Measurements from ENCODE around the gene TOP2B.

DNA sequence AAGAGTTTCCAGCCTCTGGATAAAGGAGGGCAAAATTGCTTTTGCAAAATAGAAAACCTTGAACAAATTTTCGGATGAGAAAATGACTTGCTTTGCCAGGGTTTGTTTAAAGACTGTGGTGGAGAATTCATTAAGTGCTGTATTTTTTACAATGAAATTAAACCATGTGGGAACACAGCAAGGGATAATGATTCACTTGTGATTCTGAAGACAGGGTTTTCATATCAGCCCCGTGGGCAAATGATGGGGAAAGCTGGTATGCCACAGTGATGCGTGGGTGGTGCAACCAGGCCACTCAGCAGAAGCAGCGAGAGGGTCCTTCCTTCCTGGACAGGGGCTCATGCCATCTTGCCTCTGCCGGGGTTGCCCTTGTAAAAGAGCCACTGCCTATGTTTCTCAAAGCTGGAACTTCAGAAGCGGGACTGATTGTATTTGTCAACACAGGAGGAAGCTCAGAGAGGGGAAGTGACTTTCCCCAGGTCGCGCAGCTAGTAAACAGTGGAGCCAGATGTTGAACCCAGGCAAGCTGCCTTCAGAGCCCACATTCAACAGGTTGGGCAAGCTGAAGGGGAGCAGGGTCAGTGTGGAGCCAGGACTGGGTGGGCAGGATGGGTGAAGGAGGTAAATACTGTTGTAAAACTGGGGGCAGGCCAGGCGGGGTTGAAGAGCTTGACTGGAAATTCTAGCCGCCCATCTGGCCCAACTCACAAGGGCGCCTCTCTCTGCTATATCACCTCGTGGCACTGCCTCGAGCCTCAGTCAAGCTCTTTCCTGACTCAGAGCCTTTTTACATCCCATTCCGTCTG, 79.1 kb downstream of the TOP2B start:
- TF ChIP-seq, protein P1, sequence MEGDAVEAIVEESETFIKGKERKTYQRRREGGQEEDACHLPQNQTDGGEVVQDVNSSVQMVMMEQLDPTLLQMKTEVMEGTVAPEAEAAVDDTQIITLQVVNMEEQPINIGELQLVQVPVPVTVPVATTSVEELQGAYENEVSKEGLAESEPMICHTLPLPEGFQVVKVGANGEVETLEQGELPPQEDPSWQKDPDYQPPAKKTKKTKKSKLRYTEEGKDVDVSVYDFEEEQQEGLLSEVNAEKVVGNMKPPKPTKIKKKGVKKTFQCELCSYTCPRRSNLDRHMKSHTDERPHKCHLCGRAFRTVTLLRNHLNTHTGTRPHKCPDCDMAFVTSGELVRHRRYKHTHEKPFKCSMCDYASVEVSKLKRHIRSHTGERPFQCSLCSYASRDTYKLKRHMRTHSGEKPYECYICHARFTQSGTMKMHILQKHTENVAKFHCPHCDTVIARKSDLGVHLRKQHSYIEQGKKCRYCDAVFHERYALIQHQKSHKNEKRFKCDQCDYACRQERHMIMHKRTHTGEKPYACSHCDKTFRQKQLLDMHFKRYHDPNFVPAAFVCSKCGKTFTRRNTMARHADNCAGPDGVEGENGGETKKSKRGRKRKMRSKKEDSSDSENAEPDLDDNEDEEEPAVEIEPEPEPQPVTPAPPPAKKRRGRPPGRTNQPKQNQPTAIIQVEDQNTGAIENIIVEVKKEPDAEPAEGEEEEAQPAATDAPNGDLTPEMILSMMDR (conservative IDR thresholded peaks at IDR 0.05; ENCODE audit: low read length) = no peak
- no peak for TF ChIP-seq EZH2phosphoT487 (IDR thresholded peaks at IDR 0.05; ENCODE audit: borderline replicate concordance)
